NCI-H510A treated with DMSO at 0.1 percent for 48 hours (cell line): ENCODE measurements around the gene IL23R.

ENCODE experiments used
- DNase-seq: peaks from one replicate; lab custom pipeline; 2025; lab: John Stamatoyannopoulos, UW

Gene IL23R

GRCh38 chr1:67149179-67149770 is 17.0 kb upstream of the IL23R start:
- peak; percentile 83 for DNase-seq

GRCh38 chr1:67150931-67151330 is 15.3 kb upstream of the IL23R start:
- DNase-seq, result no peak

- no peak for DNase-seq
Measured at GRCh38 chr1:67158401-67158800, 7.9 kb upstream of the IL23R start.

- DNase-seq, result no peak
Measured at GRCh38 chr1:67159233-67159632, 7.0 kb upstream of the IL23R start.

- DNase-seq, result no peak
Measured at GRCh38 chr1:67162954-67163353, 3.3 kb upstream of the IL23R start.

GRCh38 chr1:67165468-67166041 is 699 bp upstream of the IL23R start:
- DNase-seq, result no peak

GRCh38 chr1:67169496-67169895 is 3.2 kb downstream of the IL23R start:
- no peak for DNase-seq

GRCh38 chr1:67169932-67170331 is 3.7 kb downstream of the IL23R start:
- DNase-seq, result no peak

- DNase-seq, result no peak
Measured at GRCh38 chr1:67170751-67171573, 4.7 kb downstream of the IL23R start.

- DNase-seq, result no peak
Measured at GRCh38 chr1:67171574-67171955, 5.3 kb downstream of the IL23R start.

GRCh38 chr1:67171978-67172377 is 5.7 kb downstream of the IL23R start:
- DNase-seq, result no peak

GRCh38 chr1:67173988-67174387 is 7.7 kb downstream of the IL23R start:
- no peak for DNase-seq

GRCh38 chr1:67174716-67175284 is 8.5 kb downstream of the IL23R start:
- no peak for DNase-seq

- DNase-seq, result no peak
Measured at GRCh38 chr1:67175530-67176087, 9.4 kb downstream of the IL23R start.

GRCh38 chr1:67184838-67185421 is 18.7 kb downstream of the IL23R start:
- DNase-seq, result no peak

- no peak for DNase-seq
Measured at GRCh38 chr1:67188137-67188536, 21.9 kb downstream of the IL23R start.

- no peak for DNase-seq
Measured at GRCh38 chr1:67189953-67190352, 23.7 kb downstream of the IL23R start.

GRCh38 chr1:67190410-67190809 is 24.2 kb downstream of the IL23R start:
- DNase-seq, result no peak

- DNase-seq, result no peak
Measured at GRCh38 chr1:67190942-67191341, 24.7 kb downstream of the IL23R start.

- no peak for DNase-seq
Measured at GRCh38 chr1:67191668-67192520, 25.6 kb downstream of the IL23R start.

GRCh38 chr1:67192902-67193301 is 26.6 kb downstream of the IL23R start:
- DNase-seq, result no peak
